LNCaP clone FGC (cell line): ENCODE data around the gene CD47.
A peak's percentile ranks its signal among the peaks of the same experiment; 100 is the strongest.

ENCODE experiments used
- DNase-seq: peaks from one replicate; pipeline ENCODE4 v3.0.0-alpha.2; 2011; ENCODE audit warnings: low read depth
- H3K4me3 ChIP-seq: 2 replicates; pipeline ENCODE4 v1.5.1; 2011; ENCODE audit warnings: mild to moderate bottlenecking, low read depth, low read length, control low read depth
- CTCF ChIP-seq: IDR thresholded peaks from 2 replicates; pipeline ENCODE4 v1.5.1; 2012; ENCODE audit warnings: mild to moderate bottlenecking; ENCODE audit not compliant: control insufficient read depth, insufficient read depth; ENCODE audit errors: extremely low read depth

CD47 gene

GRCh38 chr3:108008931-108009639, 81.7 kb downstream of the CD47 start:
- no peak overlapping the region for H3K4me3 ChIP-seq
- no peak for DNase-seq
- TF ChIP-seq CTCF, result no peak

- no peak for TF ChIP-seq CTCF
- no peak overlapping the region for H3K4me3 ChIP-seq
- no peak for DNase-seq
These were observed 82.7 kb downstream of the CD47 start for GRCh38 chr3:108008106-108008505.

- DNase-seq, result no peak
- no peak for TF ChIP-seq CTCF
- H3K4me3 ChIP-seq, result no peak overlapping the region
These were observed 83.9 kb downstream of the CD47 start for GRCh38 chr3:108006881-108007331.

GRCh38 chr3:108006077-108006771, 84.6 kb downstream of the CD47 start:
- DNase-seq, result no peak
- H3K4me3 ChIP-seq, result no peak overlapping the region
- no peak for TF ChIP-seq CTCF

GRCh38 chr3:108004647-108005046, 86.2 kb downstream of the CD47 start:
- TF ChIP-seq CTCF, result no peak
- H3K4me3 ChIP-seq, result no peak overlapping the region
- no peak for DNase-seq

GRCh38 chr3:108001457-108001856, 89.4 kb downstream of the CD47 start:
- DNase-seq, result peak; percentile 47
- no peak for TF ChIP-seq CTCF
- no peak overlapping the region for H3K4me3 ChIP-seq
